Left ventricle myocardium inferior (tissue), 1 donor: ENCODE results near the gene PLEKHA7. TPM values are rescaled to one million over a fixed set of nuclear protein-coding genes. Genes with fewer than 3 reads are reported as not detected.

Experiments used
- DNase-seq: peaks from one replicate; pipeline ENCODE4 v3.0.0-alpha.2; 2020
- H3K27ac ChIP-seq: fragments of 200-600 bp; replicated peaks from 2 replicates; pipeline ENCODE4 v1.8.0; 2021
- H3K27me3 ChIP-seq: fragments of 200-600 bp; 2 replicates; pipeline ENCODE4 v1.8.0; 2021; ENCODE audit warnings: low read depth
- H3K36me3 ChIP-seq: fragments of 200-600 bp; 2 replicates; pipeline ENCODE4 v1.8.0; 2021
- H3K4me1 ChIP-seq: fragments of 200-600 bp; 2 replicates; pipeline ENCODE4 v1.8.0; 2021
- H3K4me3 ChIP-seq: fragments of 200-600 bp; 2 replicates; pipeline ENCODE4 v1.8.0; 2021; ENCODE audit warnings: mild to moderate bottlenecking, moderate library complexity
- H3K9me3 ChIP-seq: fragments of 200-600 bp; replicated peaks from 2 replicates; pipeline ENCODE4 v1.8.0; 2021
- CTCF ChIP-seq: fragments of 200-600 bp; IDR thresholded peaks from 2 replicates; pipeline ENCODE4 v1.8.0; 2021; ENCODE audit warnings: antibody characterized with exemption, mild to moderate bottlenecking, borderline replicate concordance
- intact Hi-C: fragments of 100-400 bp; cut with micrococcal nuclease; formaldehyde crosslinking; loops from one replicate; pipeline ENCODE4 v1.11.0; 2022
- total RNA-seq: library from RNA; stranded (reverse); fragmentation: NEBNext Ultra II Directional; extraction: Animal tissue kit (Norgen Biotek cat#: 25700); gene quantifications from one replicate; pipeline ENCODE4 v1.2.1, GENCODE V29; 2021
- donor health status: DM: no; HTN: yes; CAD: no; lungs with severe emphysema.

Gene PLEKHA7
- total RNA-seq, 1 donor from 2014 or later: 33.2 TPM

- TF ChIP-seq CTCF: no peak
- no peak overlapping the region for H3K4me3 ChIP-seq
- peaks cover 72% of the 10 kb centered on the region for H3K36me3 ChIP-seq
- intact Hi-C loops: no loop called here
- peaks cover 71% of the 10 kb centered on the region for H3K4me1 ChIP-seq
- H3K27ac ChIP-seq: peak overlapping the region; percentile 17
- H3K9me3 ChIP-seq: no peaks in the 10 kb centered on the region
- H3K27me3 ChIP-seq: no peaks in the 10 kb centered on the region
- no peak for DNase-seq
Observed at GRCh38 chr11:16745950-16746605, 268.1 kb downstream of the PLEKHA7 start.

GRCh38 chr11:16744128-16744725 is 270.0 kb downstream of the PLEKHA7 start:
- peaks cover 54% of the 10 kb centered on the region for H3K36me3 ChIP-seq

GRCh38 chr11:16743478-16743877 is 270.7 kb downstream of the PLEKHA7 start:
- H3K4me3 ChIP-seq: no peak overlapping the region
- peaks cover 46% of the 10 kb centered on the region for H3K36me3 ChIP-seq
- H3K27me3 ChIP-seq: no peaks in the 10 kb centered on the region
- no peaks in the 10 kb centered on the region for H3K9me3 ChIP-seq
- H3K27ac ChIP-seq: no peak overlapping the region
- no peak for DNase-seq
- TF ChIP-seq CTCF: no peak
- intact Hi-C loops: no loop called here
- peaks cover 97% of the 10 kb centered on the region for H3K4me1 ChIP-seq

More at GRCh38 chr11:16744128-16744725, 270.0 kb downstream of the PLEKHA7 start:
- Histone ChIP-seq H3K27ac (no peak overlapping the region), H3K4me1 (peaks cover 90% of the 10 kb centered on the region), H3K9me3 (no peaks in the 10 kb centered on the region), H3K4me3 (no peak overlapping the region), H3K27me3 (no peaks in the 10 kb centered on the region)
- no peak for TF ChIP-seq CTCF
- intact Hi-C loops: no loop called here
- no peak for DNase-seq

- Histone ChIP-seq H3K27ac (no peak overlapping the region), H3K9me3 (no peaks in the 10 kb centered on the region), H3K36me3 (peaks cover 27% of the 10 kb centered on the region), H3K27me3 (no peaks in the 10 kb centered on the region), H3K4me1 (peaks cover 89% of the 10 kb centered on the region), H3K4me3 (peak overlapping the region; percentile 16)
- intact Hi-C loops: no loop called here
- TF ChIP-seq CTCF: no peak
- DNase-seq: no peak
Observed at GRCh38 chr11:16741473-16741872, 272.7 kb downstream of the PLEKHA7 start.

GRCh38 chr11:16738947-16739815 is 275.0 kb downstream of the PLEKHA7 start:
- TF ChIP-seq CTCF: no peak
- intact Hi-C loops: no loop called here

More at GRCh38 chr11:16738947-16739815, 275.0 kb downstream of the PLEKHA7 start:
- Histone ChIP-seq H3K4me3 (peak overlapping the region; percentile 87), H3K36me3 (peaks cover 7% of the 10 kb centered on the region), H3K4me1 (peaks cover 67% of the 10 kb centered on the region), H3K27me3 (no peaks in the 10 kb centered on the region), H3K27ac (peak overlapping the region; percentile 94), H3K9me3 (no peaks in the 10 kb centered on the region)
- no peak for DNase-seq
